HepG2 (cell line): ENCODE results near the gene CIITA. TPM values are rescaled to one million over a fixed set of nuclear protein-coding genes. Genes with fewer than 3 reads are reported as not detected.

ENCODE experiments used
- ATAC-seq: fragments of 200-7000 bp; cut with Tn5 transposase; 3 replicates; pipeline ENCODE4 v1.9.1; 2020; ENCODE audit warnings: mild to moderate bottlenecking, moderate library complexity
- BruUV-seq: library from RNA; stranded (reverse); fragments of 400-500 nt; replicated peaks from 2 replicates; lab custom pipeline; 2021; lab: Mats Ljungman, UMichigan
- CTCF ChIA-PET: fragments of 300-600 bp; formaldehyde crosslinking; extraction: SDS; loops from one replicate; lab custom pipeline; 2021; ENCODE audit warnings: low total read pairs, inconsistent platforms, low intra/inter-chr PET ratio; lab: Yijun Ruan, JAX
- POLR2A ChIA-PET: fragments of 350-600 bp; sonication (Branson Sonifier 250); formaldehyde crosslinking; loops from one replicate; lab custom pipeline; 2020; ENCODE audit warnings: antibody characterized with exemption, inconsistent platforms; lab: Yijun Ruan, JAX
- DNase-seq: peaks from one replicate; pipeline ENCODE4 v3.0.0-alpha.2; 2015; ENCODE audit warnings: low spot score
- FAIRE-seq: peaks from 3 replicates; lab custom pipeline; 2011; peaks lifted over from hg19 to GRCh38; lab: Jason Lieb, UNC
- H2AFZ ChIP-seq: one replicate; pipeline ENCODE4 v1.6.1; 2011; ENCODE audit warnings: low read length, inconsistent platforms
- H3K27ac ChIP-seq: fragments of 300-600 bp; 3 replicates; pipeline ENCODE4 v1.8.0; 2011; ENCODE audit warnings: mixed run types, mild to moderate bottlenecking, mixed read lengths, low read length, inconsistent platforms; ENCODE audit not compliant: insufficient read depth; ENCODE audit errors: extremely low read length
- H3K27me3 ChIP-seq, 2 experiments: fragments of 200-600 bp in 1 of 2; 2 replicates in 1 of 2; 3 replicates in 1 of 2; pipeline versions ENCODE4 v1.6.0 to v1.8.0; 2011; ENCODE audit warnings: low read length in 2 of 2, mild to moderate bottlenecking in 2 of 2, moderate library complexity in 2 of 2, inconsistent platforms in 1 of 2; ENCODE audit not compliant: insufficient read depth in 2 of 2, control insufficient read depth in 1 of 2
- H3K36me3 ChIP-seq, 2 experiments: fragments of 200-600 bp in 1 of 2; replicated peaks in 1 of 2; 2 replicates in 1 of 2; 3 replicates in 1 of 2; pipeline versions ENCODE4 v1.5.1 to v1.8.0; 2011; ENCODE audit warnings: low read length in 2 of 2, inconsistent platforms in 1 of 2; ENCODE audit not compliant: insufficient read depth in 2 of 2, control insufficient read depth in 1 of 2
- H3K4me1 ChIP-seq: 2 replicates; pipeline ENCODE4 v1.5.1; 2012; ENCODE audit warnings: low read length, inconsistent platforms; ENCODE audit not compliant: insufficient read depth
- H3K4me2 ChIP-seq: 2 replicates; pipeline ENCODE4 v1.6.0; 2011; ENCODE audit warnings: low read depth, low read length, inconsistent platforms
- H3K4me3 ChIP-seq, 3 experiments: fragments of 200-600 bp in 1 of 3; sonication (generic), shearing (Covaris generic) in 1 of 3; replicated peaks in 1 of 3; 2 replicates each; pipeline ENCODE4 v1.5.1; 2011 to 2016; ENCODE audit warnings: low read length in 3 of 3, inconsistent platforms in 2 of 3, low read depth in 2 of 3, mild to moderate bottlenecking in 2 of 3, control low read depth in 1 of 3, mixed read lengths in 1 of 3; ENCODE audit not compliant: insufficient read depth in 1 of 3
- H3K79me2 ChIP-seq: one replicate; pipeline ENCODE4 v1.6.1; 2011; ENCODE audit warnings: low read length, inconsistent platforms; ENCODE audit not compliant: insufficient read depth
- H3K9ac ChIP-seq: 2 replicates; pipeline ENCODE4 v1.6.0; 2011; ENCODE audit warnings: mild to moderate bottlenecking, low read depth, low read length, inconsistent platforms; ENCODE audit not compliant: insufficient read depth
- H3K9me3 ChIP-seq: 2 replicates; pipeline ENCODE4 v1.5.1; 2012; ENCODE audit warnings: mild to moderate bottlenecking, low read length
- H4K20me1 ChIP-seq: 2 replicates; pipeline ENCODE4 v1.6.0; 2011; ENCODE audit warnings: inconsistent platforms, mild to moderate bottlenecking, low read length, moderate library complexity; ENCODE audit not compliant: insufficient read depth
- MIER3 ChIP-seq: IDR thresholded peaks from 2 replicates; pipeline ENCODE4 v1.6.1; 2016; ENCODE audit warnings: missing compliant biosample characterization, borderline replicate concordance
- ONECUT2 ChIP-seq: sonication (generic); formaldehyde crosslinking; IDR thresholded peaks from 2 replicates; pipeline ENCODE4 v1.4.0; 2020; ENCODE audit warnings: missing genetic modification reagents
- SRSF9 ChIP-seq: fragments of 200-400 bp; formaldehyde crosslinking; IDR thresholded peaks from 2 replicates; pipeline ENCODE4 v1.6.1; 2018; ENCODE audit warnings: borderline replicate concordance, mild to moderate bottlenecking, low read depth, low read length; ENCODE audit not compliant: insufficient read depth, poor library complexity, severe bottlenecking
- ZNF138 ChIP-seq: sonication (generic); formaldehyde crosslinking; IDR thresholded peaks from 2 replicates; pipeline ENCODE4 v1.5.0; 2020; ENCODE audit warnings: mild to moderate bottlenecking, low read depth, missing genetic modification reagents
- WGBS: methylation state at CpG from one replicate; pipeline ENCODE4 v1.1.6; 2017; ENCODE audit warnings: low lambda C conversion rate; 5-methylcytosine and 5-hydroxymethylcytosine counted together
- in situ Hi-C: cut with HindIII; loops from 2 replicates; pipeline ENCODE4 v1.10.0; 2017; ENCODE audit warnings: low pct_unique_long_range_greater_than_20kb; ENCODE audit not compliant: extremely low pct_ligation_motif_present
- intact Hi-C: fragments of 100-400 bp; cut with micrococcal nuclease; formaldehyde crosslinking; loops from one replicate; pipeline ENCODE4 v1.10.0; 2022; ENCODE audit not compliant: unreplicated experiment
- polyA plus RNA-seq, 8 experiments: library from polyadenylated mRNA; depleted of rRNA in 3 of 8; stranded (reverse) in 7 of 8; unstranded in 1 of 8; fragments of >200 nt; fragmentation: Illumina TruSeq in 4 of 8; extraction: Trizol in 4 of 8; gene quantifications; 2 replicates each; pipeline versions ENCODE4 v1.2.1 to v1.2.3, GENCODE V29; 2011 to 2016; ENCODE audit warnings: low read depth in 4 of 8, missing spikeins in 1 of 8, mixed read lengths in 1 of 8; ENCODE audit not compliant: insufficient read depth in 1 of 8
- total RNA-seq, 5 experiments: library from RNA; depleted of rRNA; stranded (reverse); fragments of >200 nt; fragmentation: Illumina TruSeq; extraction: Trizol; gene quantifications; 2 replicates each; pipeline ENCODE4 v1.2.3, GENCODE V29; 2016; ENCODE audit warnings: low read depth in 1 of 5
- TF ChIP-seq, protein P1 (sequence below): sonication (generic); formaldehyde crosslinking; IDR thresholded peaks from 2 replicates; pipeline ENCODE4 v1.4.0; 2020; ENCODE audit warnings: missing genetic modification reagents

Gene CIITA
- total and polyA plus RNA-seq, 2 of the 13 experiments (the other 11 are each of a cell fraction or from before 2014, with no cell fraction given), result 0.08 to 0.09 TPM

DNA sequence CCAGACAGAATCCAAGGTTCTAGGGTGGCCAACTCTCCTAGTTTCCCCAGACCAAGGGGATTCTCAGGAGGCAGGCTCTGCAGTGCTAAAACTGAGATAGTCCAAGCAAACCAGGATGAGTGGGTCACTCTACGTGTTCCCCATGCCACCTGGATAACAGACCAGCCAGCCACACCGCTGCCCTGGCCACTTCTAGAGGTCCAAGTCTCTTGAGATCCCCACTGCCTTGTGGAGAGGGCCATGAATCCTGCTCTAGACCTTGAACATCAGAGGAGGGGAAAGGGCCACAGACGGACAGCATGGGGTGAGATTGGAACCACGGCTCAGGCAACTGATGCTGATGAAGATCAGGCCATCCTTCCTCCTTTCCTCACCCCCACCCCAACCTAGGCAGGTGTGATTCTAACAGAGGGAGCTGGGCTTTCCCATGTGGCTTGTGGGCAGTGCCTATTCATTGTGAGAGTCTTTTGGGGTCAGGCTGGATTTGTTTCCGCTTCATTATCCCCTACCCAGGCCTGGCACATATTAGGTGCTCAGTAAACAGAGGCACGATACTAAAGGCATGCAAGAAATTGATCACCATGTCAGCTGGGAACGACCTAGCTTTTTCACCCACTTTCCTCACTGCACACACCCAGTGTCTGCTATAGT lies 41.6 kb upstream of the CIITA start:
- H3K4me2 ChIP-seq, result no peak overlapping the region
- FAIRE-seq (no peak), DNase-seq (no peak), ATAC-seq (no peak)
- H3K27ac ChIP-seq, result no peak overlapping the region
- TF ChIP-seq MIER3 (CRISPR knock-in tag) (no peak), SRSF9 (no peak), ONECUT2 (no peak)
- H3K4me3 ChIP-seq, result no peak overlapping the region
- H3K27me3 ChIP-seq, result peaks cover 0 to 13% of the 10 kb centered on the region in 2 experiments; a peak in 2 of 5 replicates
- H3K36me3 ChIP-seq, result no peaks in the 10 kb centered on the region
- no peaks in the 10 kb centered on the region for H4K20me1 ChIP-seq
- no peak overlapping the region for H2AFZ ChIP-seq
- WGBS, result 27% methylated on average over 6 of the region's 7 CpGs
- no peaks in the 10 kb centered on the region for H3K9me3 ChIP-seq
- ChIA-PET POLR2A (no interaction called here), CTCF (no interaction called here)
- no peaks in the 10 kb centered on the region for H3K4me1 ChIP-seq
- H3K79me2 ChIP-seq, result no peaks in the 10 kb centered on the region
- H3K9ac ChIP-seq, result no peak overlapping the region
- intact Hi-C loops (no loop called here), in situ Hi-C loops (no loop called here)
- BruUV-seq, result no TSS peak

GRCh38 chr16:10836174-10836853 lies 40.7 kb upstream of the CIITA start:
- no peak for ATAC-seq
- FAIRE-seq, result no peak
- Histone ChIP-seq H3K9ac (no peak overlapping the region), H3K9me3 (no peaks in the 10 kb centered on the region), H3K4me1 (no peaks in the 10 kb centered on the region), H4K20me1 (no peaks in the 10 kb centered on the region), H2AFZ (no peak overlapping the region), H3K4me2 (no peak overlapping the region), H3K36me3 (no peaks in the 10 kb centered on the region), H3K27ac (no peak overlapping the region), H3K27me3 (peaks cover 0 to 22% of the 10 kb centered on the region in 2 experiments; a peak in 2 of 5 replicates), H3K4me3 (no peak overlapping the region), H3K79me2 (no peaks in the 10 kb centered on the region)
- ChIA-PET CTCF (no interaction called here), POLR2A (no interaction called here)
- no peak for TF ChIP-seq ZNF138 (CRISPR knock-in tag)
- TF ChIP-seq, protein P1, sequence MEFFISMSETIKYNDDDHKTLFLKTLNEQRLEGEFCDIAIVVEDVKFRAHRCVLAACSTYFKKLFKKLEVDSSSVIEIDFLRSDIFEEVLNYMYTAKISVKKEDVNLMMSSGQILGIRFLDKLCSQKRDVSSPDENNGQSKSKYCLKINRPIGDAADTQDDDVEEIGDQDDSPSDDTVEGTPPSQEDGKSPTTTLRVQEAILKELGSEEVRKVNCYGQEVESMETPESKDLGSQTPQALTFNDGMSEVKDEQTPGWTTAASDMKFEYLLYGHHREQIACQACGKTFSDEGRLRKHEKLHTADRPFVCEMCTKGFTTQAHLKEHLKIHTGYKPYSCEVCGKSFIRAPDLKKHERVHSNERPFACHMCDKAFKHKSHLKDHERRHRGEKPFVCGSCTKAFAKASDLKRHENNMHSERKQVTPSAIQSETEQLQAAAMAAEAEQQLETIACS, result 0 out of 2 replicates have a peak, but pooled peaks have one; percentile 2
- WGBS, result 3% methylated on average over 1 of the region's 1 CpG
- in situ Hi-C loops (no loop called here), intact Hi-C loops (no loop called here)
- no TSS peak for BruUV-seq
- no peak for DNase-seq
